Lower leg skin (tissue), 4 donors: ENCODE data around the gene GIMD1. TPM values are rescaled to one million over a fixed set of nuclear protein-coding genes. Genes with fewer than 3 reads are reported as not detected.

Experiments used
- DNase-seq, 2 donors: peaks; one replicate each; pipeline ENCODE4 v3.0.0-alpha.2; 2019; ENCODE audit warnings: low spot score in 2 of 2
- H3K4me3 ChIP-seq: fragments of 200-600 bp; sonication (generic); 2 replicates; pipeline ENCODE4 v1.5.1; 2017; ENCODE audit warnings: mild to moderate bottlenecking, low read depth; ENCODE audit not compliant: poor library complexity, severe bottlenecking
- POLR2A ChIP-seq, 2 donors: fragments of 450-650 bp; IDR thresholded peaks; one replicate each; pipeline ENCODE4 v1.6.1; 2016 to 2017; ENCODE audit warnings: antibody characterized with exemption in 2 of 2, mild to moderate bottlenecking in 1 of 2, moderate library complexity in 1 of 2
- WGBS, 2 donors: methylation state at CpG; one replicate each; pipeline ENCODE4 v1.1.5; 2018; 5-methylcytosine and 5-hydroxymethylcytosine counted together
- intact Hi-C: fragments of 100-400 bp; cut with DNase I; formaldehyde crosslinking; loops from one replicate; pipeline ENCODE4 v1.15.0; 2023; ENCODE audit warnings: low total_unique reads
- total RNA-seq, 4 donors: library from RNA; depleted of rRNA; stranded (reverse); fragments of >200 nt; gene quantifications; one replicate each; pipeline ENCODE4 v1.1.0, GENCODE V29; 2016
- TF ChIP-seq, protein P1 (sequence below), 3 donors: fragments of 450-650 bp; IDR thresholded peaks; one replicate each; pipeline ENCODE4 v1.5.1; 2016; ENCODE audit warnings: antibody characterized with exemption in 3 of 3, mild to moderate bottlenecking in 3 of 3, moderate library complexity in 2 of 3

GIMD1 gene
- total RNA-seq, 4 donors from 2014 or later = not detected

- no peak for DNase-seq
- 90 to 95% methylated on average over 1 of the region's 1 CpG for WGBS, 2 donors
- intact Hi-C loops = no loop called here
- H3K4me3 ChIP-seq = no peak overlapping the region
- TF ChIP-seq POLR2A (IDR thresholded peaks at IDR 0.05) = no peak
- TF ChIP-seq, protein P1, sequence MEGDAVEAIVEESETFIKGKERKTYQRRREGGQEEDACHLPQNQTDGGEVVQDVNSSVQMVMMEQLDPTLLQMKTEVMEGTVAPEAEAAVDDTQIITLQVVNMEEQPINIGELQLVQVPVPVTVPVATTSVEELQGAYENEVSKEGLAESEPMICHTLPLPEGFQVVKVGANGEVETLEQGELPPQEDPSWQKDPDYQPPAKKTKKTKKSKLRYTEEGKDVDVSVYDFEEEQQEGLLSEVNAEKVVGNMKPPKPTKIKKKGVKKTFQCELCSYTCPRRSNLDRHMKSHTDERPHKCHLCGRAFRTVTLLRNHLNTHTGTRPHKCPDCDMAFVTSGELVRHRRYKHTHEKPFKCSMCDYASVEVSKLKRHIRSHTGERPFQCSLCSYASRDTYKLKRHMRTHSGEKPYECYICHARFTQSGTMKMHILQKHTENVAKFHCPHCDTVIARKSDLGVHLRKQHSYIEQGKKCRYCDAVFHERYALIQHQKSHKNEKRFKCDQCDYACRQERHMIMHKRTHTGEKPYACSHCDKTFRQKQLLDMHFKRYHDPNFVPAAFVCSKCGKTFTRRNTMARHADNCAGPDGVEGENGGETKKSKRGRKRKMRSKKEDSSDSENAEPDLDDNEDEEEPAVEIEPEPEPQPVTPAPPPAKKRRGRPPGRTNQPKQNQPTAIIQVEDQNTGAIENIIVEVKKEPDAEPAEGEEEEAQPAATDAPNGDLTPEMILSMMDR (IDR thresholded peaks at IDR 0.05) = no peak
Measured at GRCh38 chr4:106344647-106344970, 24.0 kb downstream of the GIMD1 start.

DNA sequence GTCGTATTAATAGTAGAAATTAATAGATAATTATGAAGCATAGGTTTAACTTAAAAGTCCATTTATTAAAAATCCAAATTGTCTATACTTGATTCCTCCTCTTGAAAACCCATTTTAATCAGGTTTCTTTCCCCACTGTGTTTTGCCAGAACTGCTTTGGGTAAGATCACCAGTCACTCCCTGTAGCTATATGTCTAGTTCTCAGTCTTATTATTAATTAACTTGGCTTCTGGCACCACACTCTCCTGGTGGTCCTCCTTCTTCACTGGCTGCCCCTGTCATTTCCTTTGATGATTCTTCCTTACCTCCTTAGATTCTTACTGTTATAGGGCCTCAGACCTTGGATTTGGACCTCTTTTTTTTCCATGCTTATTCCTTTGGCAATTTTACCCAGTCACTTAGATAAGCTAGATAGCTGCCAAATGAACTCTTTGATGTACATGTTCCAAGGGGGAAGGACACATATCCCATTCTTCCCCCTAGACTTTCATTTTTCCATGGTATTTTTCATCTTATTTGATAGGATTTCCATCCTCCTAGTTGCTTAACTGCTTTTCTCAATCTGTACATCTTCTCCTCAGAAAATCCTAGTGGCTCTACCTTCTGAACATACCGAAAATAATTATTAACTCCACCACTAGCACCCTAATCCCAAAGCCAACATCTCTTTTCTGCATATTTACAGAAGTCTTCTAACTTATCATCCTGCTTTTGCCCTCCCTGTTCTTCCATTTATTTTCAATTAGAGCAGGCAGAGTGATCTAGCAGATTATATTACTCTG lies 24.5 kb downstream of the GIMD1 start:
- 98 to 99% methylated on average over 2 of the region's 2 CpGs for WGBS, 2 donors
- DNase-seq = no peak
- intact Hi-C loops = no loop called here
- TF ChIP-seq POLR2A (IDR thresholded peaks at IDR 0.05) = no peak
- TF ChIP-seq, protein P1 (IDR thresholded peaks at IDR 0.05) = no peak
- no peak overlapping the region for H3K4me3 ChIP-seq

GRCh38 chr4:106340774-106341173 lies 27.8 kb downstream of the GIMD1 start:
- WGBS, 2 donors = 93 to 100% methylated on average over 1 of the region's 1 CpG
- TF ChIP-seq, protein P1 (IDR thresholded peaks at IDR 0.05) = no peak
- no peak for TF ChIP-seq POLR2A (IDR thresholded peaks at IDR 0.05)
- no peak overlapping the region for H3K4me3 ChIP-seq
- DNase-seq = no peak
- intact Hi-C loops = no loop called here

DNA sequence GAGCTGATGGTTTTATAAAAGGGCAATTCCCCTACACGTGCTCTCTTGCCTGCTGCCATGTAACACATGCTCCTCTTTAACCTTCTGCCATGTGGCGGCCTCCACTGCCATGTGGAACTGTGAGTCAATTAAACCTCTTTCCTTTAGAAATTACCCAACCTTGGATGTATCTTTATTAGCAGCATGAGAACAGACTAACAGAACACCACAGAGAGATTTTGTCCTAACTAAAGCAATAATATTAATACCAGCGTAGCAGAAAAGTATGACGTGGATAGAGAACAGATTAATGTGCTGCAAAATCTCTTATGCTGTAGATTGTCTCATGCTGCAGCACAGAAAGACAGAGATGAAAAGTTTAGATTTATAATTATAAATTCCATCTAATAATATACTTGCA lies 29.1 kb downstream of the GIMD1 start:
- DNase-seq = no peak
- intact Hi-C loops = no loop called here
- WGBS, 2 donors = 78 to 87% methylated on average over 4 of the region's 4 CpGs
- H3K4me3 ChIP-seq = no peak overlapping the region
- no peak for TF ChIP-seq POLR2A (IDR thresholded peaks at IDR 0.05)
- TF ChIP-seq, protein P1 (IDR thresholded peaks at IDR 0.05) = no peak

DNA sequence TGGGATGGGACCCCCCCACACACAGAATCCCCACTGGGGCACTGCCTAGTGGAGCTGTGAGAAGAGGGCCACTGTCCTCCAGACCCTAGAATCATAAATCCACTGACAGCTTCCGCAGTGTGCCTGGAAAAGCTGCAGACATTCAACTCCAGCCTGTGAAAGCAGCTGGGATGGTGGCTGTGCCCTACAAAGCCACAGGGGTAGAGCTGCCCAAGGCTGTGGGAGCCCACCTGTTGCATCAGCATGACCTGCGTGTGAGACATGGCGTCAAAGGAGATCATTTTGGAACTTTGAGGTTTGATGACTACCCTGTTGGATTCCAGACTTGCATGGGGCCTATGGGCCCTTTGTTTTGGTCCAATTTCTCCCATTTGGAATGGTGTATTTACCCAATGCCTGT lies 29.9 kb downstream of the GIMD1 start:
- no peak for TF ChIP-seq POLR2A (IDR thresholded peaks at IDR 0.05)
- TF ChIP-seq, protein P1 (IDR thresholded peaks at IDR 0.05) = no peak
- WGBS, 2 donors = 100% methylated on average over 3 of the region's 3 CpGs
- intact Hi-C loops = no loop called here
- H3K4me3 ChIP-seq = no peak overlapping the region
- DNase-seq = no peak

DNA sequence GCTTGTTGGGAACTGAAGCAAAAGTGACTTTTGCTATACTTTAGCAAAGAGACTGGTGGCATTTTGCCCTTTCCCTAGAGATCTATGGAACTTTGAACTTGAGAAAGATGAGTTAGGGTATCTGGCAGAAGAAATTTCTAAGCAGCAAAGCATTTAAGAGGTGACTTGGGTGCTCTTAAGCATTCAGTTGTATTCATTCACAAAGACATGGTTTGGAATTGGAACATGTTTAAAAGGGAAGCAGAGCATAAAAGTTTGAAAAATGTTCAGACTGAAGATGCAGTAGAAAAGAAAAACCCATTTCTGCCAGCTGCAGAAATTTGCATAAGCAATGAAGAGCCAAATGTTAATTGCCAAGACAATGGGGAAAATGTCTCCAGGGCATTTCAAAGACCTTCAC lies 30.7 kb downstream of the GIMD1 start:
- DNase-seq = no peak
- no peak overlapping the region for H3K4me3 ChIP-seq
- intact Hi-C loops = no loop called here
- TF ChIP-seq, protein P1 (IDR thresholded peaks at IDR 0.05) = no peak
- TF ChIP-seq POLR2A (IDR thresholded peaks at IDR 0.05) = no peak
